H9 (cell line): ENCODE data around the gene BOLA3. TPM values are rescaled to one million over a fixed set of nuclear protein-coding genes. Genes with fewer than 3 reads are reported as not detected.

Experiments used
- DNase-seq: peaks from one replicate; pipeline ENCODE4 v3.0.0-alpha.2; 2017
- H2AFZ ChIP-seq: one replicate; pipeline ENCODE4 v1.6.1; 2013; ENCODE audit warnings: mild to moderate bottlenecking, low read length, control low read depth, moderate library complexity
- H2AK5ac ChIP-seq: 2 replicates; pipeline ENCODE4 v1.6.1; 2013; ENCODE audit warnings: low read length, control low read depth, mixed read lengths; ENCODE audit not compliant: insufficient read length
- H2BK120ac ChIP-seq: one replicate; pipeline ENCODE4 v1.6.1; 2013; ENCODE audit warnings: low read depth, mild to moderate bottlenecking, low read length, control low read depth, inconsistent platforms; ENCODE audit not compliant: poor library complexity, severe bottlenecking
- H2BK12ac ChIP-seq: 2 replicates; pipeline ENCODE4 v1.6.1; 2013; ENCODE audit warnings: low read length, control low read depth, mixed read lengths, low read depth; ENCODE audit not compliant: insufficient read length
- H2BK15ac ChIP-seq: 2 replicates; pipeline ENCODE4 v1.6.1; 2013; ENCODE audit warnings: low read depth, low read length, control low read depth
- H2BK20ac ChIP-seq: one replicate; pipeline ENCODE4 v1.6.1; 2013; ENCODE audit warnings: low read depth, mild to moderate bottlenecking, low read length, control low read depth, inconsistent platforms; ENCODE audit not compliant: poor library complexity, severe bottlenecking
- H2BK5ac ChIP-seq: 2 replicates; pipeline ENCODE4 v1.6.1; 2013; ENCODE audit warnings: low read length, control low read depth, mixed read lengths; ENCODE audit not compliant: insufficient read length
- H3K14ac ChIP-seq: 2 replicates; pipeline ENCODE4 v1.6.1; 2013; ENCODE audit warnings: low read length, control low read depth; ENCODE audit not compliant: insufficient read depth
- H3K18ac ChIP-seq: 2 replicates; pipeline ENCODE4 v1.6.1; 2013; ENCODE audit warnings: low read depth, mild to moderate bottlenecking, mixed read lengths, low read length, control low read depth; ENCODE audit not compliant: insufficient read length
- H3K23ac ChIP-seq: 2 replicates; pipeline ENCODE4 v1.6.1; 2013; ENCODE audit warnings: low read length, control low read depth, mixed read lengths, low read depth; ENCODE audit not compliant: insufficient read length
- H3K23me2 ChIP-seq: 2 replicates; pipeline ENCODE4 v1.6.1; 2013; ENCODE audit warnings: low read depth, mild to moderate bottlenecking, mixed read lengths, low read length, control low read depth; ENCODE audit not compliant: insufficient read length, poor library complexity, severe bottlenecking
- H3K27ac ChIP-seq: 2 replicates; pipeline ENCODE4 v1.5.1; 2013; ENCODE audit warnings: low read length, control low read depth, mixed read lengths, low read depth; ENCODE audit not compliant: insufficient read length
- H3K27me3 ChIP-seq: 2 replicates; pipeline ENCODE4 v1.6.1; 2013; ENCODE audit warnings: low read length, control low read depth, inconsistent platforms; ENCODE audit not compliant: insufficient read depth
- H3K4ac ChIP-seq: 2 replicates; pipeline ENCODE4 v1.6.1; 2013; ENCODE audit warnings: low read depth, mild to moderate bottlenecking, control low read depth, inconsistent platforms, low read length, moderate library complexity
- H3K4me1 ChIP-seq: 2 replicates; pipeline ENCODE4 v1.6.1; 2013; ENCODE audit warnings: low read length, control low read depth, inconsistent platforms; ENCODE audit not compliant: insufficient read depth
- H3K4me2 ChIP-seq: 2 replicates; pipeline ENCODE4 v1.6.1; 2013; ENCODE audit warnings: low read length, control low read depth, mixed read lengths; ENCODE audit not compliant: insufficient read length, insufficient read depth
- H3K56ac ChIP-seq: 2 replicates; pipeline ENCODE4 v1.6.1; 2013; ENCODE audit warnings: low read depth, mild to moderate bottlenecking, mixed read lengths, low read length, control low read depth; ENCODE audit not compliant: insufficient read length
- H3K79me1 ChIP-seq: 2 replicates; pipeline ENCODE4 v1.6.1; 2013; ENCODE audit warnings: low read depth, mild to moderate bottlenecking, moderate library complexity, low read length, control low read depth, inconsistent platforms; ENCODE audit not compliant: insufficient read depth, poor library complexity, severe bottlenecking
- H3K79me2 ChIP-seq: 2 replicates; pipeline ENCODE4 v1.6.1; 2013; ENCODE audit warnings: low read length, control low read depth, inconsistent platforms; ENCODE audit not compliant: insufficient read depth
- H3K9ac ChIP-seq: 2 replicates; pipeline ENCODE4 v1.6.1; 2013; ENCODE audit warnings: low read length, control low read depth, mixed read lengths; ENCODE audit not compliant: insufficient read length; ENCODE audit errors: extremely low read depth
- H3K9me3 ChIP-seq: one replicate; pipeline ENCODE4 v1.6.1; 2013; ENCODE audit warnings: low read depth, low read length, inconsistent platforms; ENCODE audit not compliant: control insufficient read depth
- H3T11ph ChIP-seq: one replicate; pipeline ENCODE4 v1.6.1; 2013; ENCODE audit warnings: mild to moderate bottlenecking, low read length, control low read depth, inconsistent platforms
- H4K20me1 ChIP-seq: one replicate; pipeline ENCODE4 v1.6.1; 2013; ENCODE audit not compliant: control insufficient read depth, insufficient read length, insufficient read depth
- H4K5ac ChIP-seq: 2 replicates; pipeline ENCODE4 v1.6.1; 2013; ENCODE audit warnings: low read depth, mild to moderate bottlenecking, mixed read lengths, low read length, control low read depth; ENCODE audit not compliant: insufficient read length
- H4K8ac ChIP-seq: replicated peaks from 2 replicates; pipeline ENCODE4 v1.6.1; 2013; ENCODE audit warnings: low read length, control low read depth, mixed read lengths, low read depth; ENCODE audit not compliant: insufficient read length
- H4K91ac ChIP-seq: 2 replicates; pipeline ENCODE4 v1.6.1; 2013; ENCODE audit warnings: low read depth, mild to moderate bottlenecking, moderate library complexity, mixed read lengths, low read length, control low read depth; ENCODE audit not compliant: insufficient read length
- H3K27ac Mint-ChIP-seq, 3 experiments: 2 replicates in 2 of 3; 3 replicates in 1 of 3; pipeline ENCODE4 v1.8.0; 2020 to 2021; ENCODE audit warnings: mixed read lengths in 3 of 3, mild to moderate bottlenecking in 1 of 3, moderate library complexity in 1 of 3
- H3K27me3 Mint-ChIP-seq: 2 replicates; pipeline ENCODE4 v1.8.0; 2021; ENCODE audit warnings: low read depth, mild to moderate bottlenecking, moderate library complexity, mixed read lengths
- H3K36me3 Mint-ChIP-seq, 3 experiments: 2 replicates in 2 of 3; 3 replicates in 1 of 3; pipeline ENCODE4 v1.8.0; 2020 to 2021; ENCODE audit warnings: low read depth in 3 of 3, mixed read lengths in 3 of 3; ENCODE audit not compliant: insufficient read depth in 1 of 3
- H3K4me1 Mint-ChIP-seq, 2 experiments: 2 replicates each; pipeline ENCODE4 v1.8.0; 2020; ENCODE audit warnings: mixed read lengths in 2 of 2
- H3K4me3 Mint-ChIP-seq, 2 experiments: 2 replicates in 1 of 2; 3 replicates in 1 of 2; pipeline ENCODE4 v1.8.0; 2020 to 2021; ENCODE audit warnings: mild to moderate bottlenecking in 2 of 2, mixed read lengths in 2 of 2, moderate library complexity in 1 of 2
- H3K9me3 Mint-ChIP-seq, 2 experiments: 2 replicates in 1 of 2; 3 replicates in 1 of 2; pipeline ENCODE4 v1.8.0; 2020; ENCODE audit warnings: mild to moderate bottlenecking in 2 of 2, mixed read lengths in 2 of 2, moderate library complexity in 1 of 2
- WGBS: extraction: QIAGEN DNeasy Blood & Tissue Kit; methylation state at CpG from one replicate; pipeline ENCODE4 v1.1.7; 2013; ENCODE audit warnings: missing lambda C conversion rate, low lambda C conversion rate, mixed read lengths; ENCODE audit not compliant: insufficient read length; ENCODE audit errors: extremely low coverage; 5-methylcytosine and 5-hydroxymethylcytosine counted together
- total RNA-seq: library from RNA; stranded (reverse); gene quantifications from 2 replicates; pipeline ENCODE4 v1.2.1, GENCODE V29; 2021
- TF ChIP-seq, protein P1 (sequence below): fragments of 200-600 bp; sonication (generic); conservative IDR thresholded peaks from 3 replicates; pipeline ENCODE4 v1.8.0; 2021; ENCODE audit warnings: antibody characterized with exemption, mild to moderate bottlenecking

The BOLA3 gene
- total RNA-seq, 1 experiment from 2014 or later: 45.0 TPM

DNA sequence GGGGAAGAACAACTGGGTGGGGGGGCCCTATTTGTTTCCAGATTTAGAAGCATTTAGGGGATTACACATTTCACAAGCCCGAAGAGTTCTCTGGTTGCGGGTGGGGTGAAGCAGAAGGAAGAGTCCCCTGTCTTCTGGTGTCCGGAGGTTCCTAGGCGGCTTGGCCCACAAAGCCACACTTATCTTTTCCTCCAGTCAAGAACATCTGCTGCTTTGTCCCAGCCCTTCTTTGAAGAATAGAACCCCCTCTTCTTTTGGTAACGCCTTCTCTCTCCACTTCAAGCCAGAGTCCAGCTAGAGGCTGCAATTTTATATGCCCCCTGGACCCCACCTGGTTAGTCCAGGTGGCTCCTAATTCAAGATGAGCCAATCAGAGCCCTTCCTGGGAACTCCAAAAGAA, 15.8 kb downstream of the BOLA3 start:
- H3T11ph ChIP-seq: no peak overlapping the region
- peaks cover 0 to 16% of the 10 kb centered on the region in 2 experiments; a peak in 3 of 4 replicates for H3K4me1 Mint-ChIP-seq
- no peak overlapping the region for H2BK12ac ChIP-seq
- H2BK5ac ChIP-seq: no peak overlapping the region
- H3K4me2 ChIP-seq: no peak overlapping the region
- no peak overlapping the region for H4K5ac ChIP-seq
- H2BK20ac ChIP-seq: no peak overlapping the region
- H3K79me1 ChIP-seq: no peaks in the 10 kb centered on the region
- TF ChIP-seq, protein P1, sequence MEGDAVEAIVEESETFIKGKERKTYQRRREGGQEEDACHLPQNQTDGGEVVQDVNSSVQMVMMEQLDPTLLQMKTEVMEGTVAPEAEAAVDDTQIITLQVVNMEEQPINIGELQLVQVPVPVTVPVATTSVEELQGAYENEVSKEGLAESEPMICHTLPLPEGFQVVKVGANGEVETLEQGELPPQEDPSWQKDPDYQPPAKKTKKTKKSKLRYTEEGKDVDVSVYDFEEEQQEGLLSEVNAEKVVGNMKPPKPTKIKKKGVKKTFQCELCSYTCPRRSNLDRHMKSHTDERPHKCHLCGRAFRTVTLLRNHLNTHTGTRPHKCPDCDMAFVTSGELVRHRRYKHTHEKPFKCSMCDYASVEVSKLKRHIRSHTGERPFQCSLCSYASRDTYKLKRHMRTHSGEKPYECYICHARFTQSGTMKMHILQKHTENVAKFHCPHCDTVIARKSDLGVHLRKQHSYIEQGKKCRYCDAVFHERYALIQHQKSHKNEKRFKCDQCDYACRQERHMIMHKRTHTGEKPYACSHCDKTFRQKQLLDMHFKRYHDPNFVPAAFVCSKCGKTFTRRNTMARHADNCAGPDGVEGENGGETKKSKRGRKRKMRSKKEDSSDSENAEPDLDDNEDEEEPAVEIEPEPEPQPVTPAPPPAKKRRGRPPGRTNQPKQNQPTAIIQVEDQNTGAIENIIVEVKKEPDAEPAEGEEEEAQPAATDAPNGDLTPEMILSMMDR: no peak
- no peak overlapping the region for H3K23ac ChIP-seq
- H3K56ac ChIP-seq: no peak overlapping the region
- no peaks in the 10 kb centered on the region for H3K9me3 ChIP-seq
- no peak overlapping the region for H3K4ac ChIP-seq
- H2BK120ac ChIP-seq: no peak overlapping the region
- no peaks in the 10 kb centered on the region for H3K23me2 ChIP-seq
- no peak overlapping the region for H3K14ac ChIP-seq
- no peaks in the 10 kb centered on the region; a peak in 1 of 5 replicates for H3K9me3 Mint-ChIP-seq
- no peaks in the 10 kb centered on the region for H3K79me2 ChIP-seq
- DNase-seq: no peak
- H3K27ac Mint-ChIP-seq: no peak overlapping the region
- no peaks in the 10 kb centered on the region for H3K4me1 ChIP-seq
- no peak overlapping the region for H3K4me3 Mint-ChIP-seq
- H2AK5ac ChIP-seq: no peak overlapping the region
- no peak overlapping the region for H3K9ac ChIP-seq
- no peaks in the 10 kb centered on the region; the same call in 1 of the 2 replicates for H3K27me3 Mint-ChIP-seq
- H2AFZ ChIP-seq: no peak overlapping the region
- H4K20me1 ChIP-seq: no peaks in the 10 kb centered on the region
- no peaks in the 10 kb centered on the region for H3K27me3 ChIP-seq
- no peak overlapping the region for H3K18ac ChIP-seq
- peaks cover 17 to 23% (median 18%) of the 10 kb centered on the region in 3 experiments; a peak in 6 of 7 replicates for H3K36me3 Mint-ChIP-seq
- no peak overlapping the region for H2BK15ac ChIP-seq
- no peak overlapping the region for H3K27ac ChIP-seq
- H4K8ac ChIP-seq: no peak overlapping the region
- no CpG with 5 or more reads among the region's 5 CpGs for WGBS
- no peak overlapping the region for H4K91ac ChIP-seq
